Measurements from ENCODE around the gene TAS2R4. TPM values are rescaled to one million over a fixed set of nuclear protein-coding genes. Genes with fewer than 3 reads are reported as not detected.
"Not testable (repeated sequence)": the region's sequence is repeated elsewhere in the genome, so short reads cannot be mapped to it uniquely, and the experiment has no call there.

The TAS2R4 gene
- polyA plus RNA-seq, 4 donors = 0.15 to 2.3 (median 0.22) TPM; not detected in 1

DNA sequence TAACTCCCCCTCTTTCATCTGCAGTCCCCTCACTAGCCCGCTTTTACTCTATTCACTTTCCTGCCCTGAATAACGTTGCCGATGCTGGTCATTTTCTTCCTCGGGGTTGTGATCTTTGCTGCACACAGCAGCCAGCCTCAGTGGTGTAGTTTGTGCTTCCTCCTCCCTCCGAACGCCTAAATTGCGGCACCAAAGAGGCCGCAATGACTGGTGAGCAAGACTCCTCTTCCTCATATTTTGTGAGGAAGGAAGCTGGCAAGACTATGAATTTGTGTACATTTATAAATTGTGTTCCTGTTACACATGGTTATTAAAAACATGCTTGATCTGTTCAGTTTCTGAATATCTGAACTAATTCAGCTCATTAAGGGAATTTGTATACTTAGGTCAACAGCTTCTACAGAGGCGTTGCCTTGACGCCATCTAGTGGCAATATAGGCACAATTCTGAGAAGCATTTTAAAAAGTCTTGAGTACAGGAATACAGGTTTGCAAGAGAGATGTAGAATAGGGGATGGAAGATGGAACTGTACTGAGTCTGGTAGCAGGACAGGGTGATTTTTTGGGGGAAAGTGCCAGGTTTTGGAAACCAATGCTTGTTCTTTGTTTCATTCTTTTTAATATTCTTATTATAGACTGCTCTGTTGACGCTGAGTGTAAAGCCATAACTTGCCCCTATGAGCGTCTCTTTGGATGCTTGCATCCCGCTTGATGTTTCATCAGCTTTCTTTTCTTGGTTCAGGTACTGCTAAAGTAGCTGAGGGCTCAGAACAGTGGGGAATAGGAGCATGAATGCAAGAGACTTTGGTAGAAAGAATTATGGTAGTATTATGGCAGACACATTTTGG lies 9.5 kb downstream of the TAS2R4 start:
- no peak for FAIRE-seq
- no peaks in the 10 kb centered on the region for H3K27me3 ChIP-seq (ENCODE audit: control insufficient read depth in 3 of 3, insufficient read depth in 3 of 3, low read length in 3 of 3)
- no peak overlapping the region for H3K4me3 ChIP-seq (ENCODE audit: low read depth in 1 of 3, low read length in 3 of 3)
- peaks cover 3 to 15% (median 5%) of the 10 kb centered on the region in 3 donors for H3K36me3 ChIP-seq (ENCODE audit: control insufficient read depth in 3 of 3, insufficient read depth in 2 of 3, low read depth in 1 of 3, low read length in 3 of 3)
- H3K4me1 ChIP-seq (ENCODE audit: control insufficient read depth in 3 of 3, insufficient read depth in 2 of 3, low read depth in 1 of 3, low read length in 2 of 3) = no peaks in the 10 kb centered on the region
- H3K27ac ChIP-seq (ENCODE audit: low read depth in 1 of 3, low read length in 2 of 3) = no peak overlapping the region
- H3K9me3 ChIP-seq (ENCODE audit: control insufficient read depth in 2 of 2, insufficient read depth in 1 of 2, low read depth in 1 of 2, low read length in 1 of 2) = no peaks in the 10 kb centered on the region
- DNase-seq = peak; percentile 61 to 66
- WGBS, 3 donors = 72 to 80% (median 74%) methylated on average over 13 of the region's 13 CpGs

- DNase-seq (no peak), FAIRE-seq (no peak)
- Histone ChIP-seq H3K36me3 (ENCODE audit: control insufficient read depth in 3 of 3, insufficient read depth in 2 of 3, low read depth in 1 of 3, low read length in 3 of 3) (peaks cover 3 to 17% (median 5%) of the 10 kb centered on the region in 3 donors), H3K9me3 (ENCODE audit: control insufficient read depth in 2 of 2, insufficient read depth in 1 of 2, low read depth in 1 of 2, low read length in 1 of 2) (no peaks in the 10 kb centered on the region), H3K27me3 (ENCODE audit: control insufficient read depth in 3 of 3, insufficient read depth in 3 of 3, low read length in 3 of 3) (no peaks in the 10 kb centered on the region), H3K27ac (ENCODE audit: low read depth in 1 of 3, low read length in 2 of 3) (no peak overlapping the region), H3K4me3 (ENCODE audit: low read depth in 1 of 3, low read length in 3 of 3) (no peak overlapping the region), H3K4me1 (ENCODE audit: control insufficient read depth in 3 of 3, insufficient read depth in 2 of 3, low read depth in 1 of 3, low read length in 2 of 3) (no peaks in the 10 kb centered on the region)
- WGBS, 3 donors = 86 to 94% (median 93%) methylated on average over 2 of the region's 2 CpGs
Measured at GRCh38 chr7:141788296-141788695, 11.8 kb downstream of the TAS2R4 start.

- DNase-seq (no peak), FAIRE-seq (no peak)
- Histone ChIP-seq H3K27me3 (ENCODE audit: control insufficient read depth in 3 of 3, insufficient read depth in 3 of 3, low read length in 3 of 3) (no peaks in the 10 kb centered on the region), H3K4me1 (ENCODE audit: control insufficient read depth in 3 of 3, insufficient read depth in 2 of 3, low read depth in 1 of 3, low read length in 2 of 3) (no peaks in the 10 kb centered on the region), H3K9me3 (ENCODE audit: control insufficient read depth in 2 of 2, insufficient read depth in 1 of 2, low read depth in 1 of 2, low read length in 1 of 2) (no peaks in the 10 kb centered on the region), H3K4me3 (ENCODE audit: low read depth in 1 of 3, low read length in 3 of 3) (no peak within 1 kb of the TSS), H3K36me3 (ENCODE audit: control insufficient read depth in 3 of 3, insufficient read depth in 2 of 3, low read depth in 1 of 3, low read length in 3 of 3) (peaks cover 3 to 14% (median 5%) of the 10 kb centered on the region in 3 donors), H3K27ac (ENCODE audit: low read depth in 1 of 3, low read length in 2 of 3) (no peak within 1 kb of the TSS)
- WGBS, 3 donors = 82 to 97% (median 88%) methylated on average over 5 of the region's 5 CpGs
Measured at GRCh38 chr7:141789917-141790316, 13.4 kb downstream of the TAS2R4 start, which contains the start of gene TAS2R5. Gene TAS2R5 (plus strand): TSS chr7:141790217. CDS start chr7:141790362, 145 bp downstream.

DNA sequence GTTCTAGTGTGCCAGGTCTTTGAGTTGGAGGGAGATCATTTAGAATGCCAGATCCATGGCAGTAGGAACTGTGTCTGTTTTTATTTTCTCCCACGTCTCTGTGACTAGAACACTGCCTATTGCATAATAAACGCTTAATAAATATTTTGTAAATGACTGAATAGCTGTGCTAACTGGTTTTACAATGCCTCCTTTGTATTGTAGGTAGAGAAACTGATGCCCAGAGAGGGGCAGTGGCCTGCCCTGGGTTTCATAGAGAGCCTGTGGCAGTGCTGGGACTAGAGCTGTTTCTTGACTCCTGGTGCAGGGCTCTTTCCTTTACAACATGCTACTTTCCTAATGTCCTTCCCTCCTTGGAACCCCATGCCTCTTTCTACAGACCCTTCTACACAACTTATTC lies 16.1 kb downstream of the TAS2R4 start:
- 57 to 73% (median 68%) methylated on average over 2 of the region's 2 CpGs for WGBS, 3 donors
- no peak for FAIRE-seq
- H3K4me1 ChIP-seq (ENCODE audit: control insufficient read depth in 3 of 3, insufficient read depth in 2 of 3, low read depth in 1 of 3, low read length in 2 of 3) = no peaks in the 10 kb centered on the region

GRCh38 chr7:141820067-141820466 lies 43.6 kb downstream of the TAS2R4 start:
- Histone ChIP-seq H3K4me1 (ENCODE audit: control insufficient read depth in 3 of 3, insufficient read depth in 2 of 3, low read depth in 1 of 3, low read length in 2 of 3) (no peaks in the 10 kb centered on the region), H3K36me3 (ENCODE audit: control insufficient read depth in 3 of 3, insufficient read depth in 2 of 3, low read depth in 1 of 3, low read length in 3 of 3) (peaks cover 0 to 6% (median 0%) of the 10 kb centered on the region in 3 donors), H3K27me3 (ENCODE audit: control insufficient read depth in 3 of 3, insufficient read depth in 3 of 3, low read length in 3 of 3) (no peaks in the 10 kb centered on the region), H3K4me3 (ENCODE audit: low read depth in 1 of 3, low read length in 3 of 3) (no peak overlapping the region), H3K9me3 (ENCODE audit: control insufficient read depth in 2 of 2, insufficient read depth in 1 of 2, low read depth in 1 of 2, low read length in 1 of 2) (peaks cover 0 to 6% of the 10 kb centered on the region in 2 donors), H3K27ac (ENCODE audit: low read depth in 1 of 3, low read length in 2 of 3) (no peak overlapping the region)
- FAIRE-seq = no peak
- no peak for DNase-seq
- WGBS, 3 donors = 88 to 91% (median 90%) methylated on average over 1 of the region's 1 CpG

More for the DNA sequence above, 16.1 kb downstream of the TAS2R4 start:
- H3K27me3 ChIP-seq (ENCODE audit: control insufficient read depth in 3 of 3, insufficient read depth in 3 of 3, low read length in 3 of 3) = no peaks in the 10 kb centered on the region
- DNase-seq = no peak
- no peaks in the 10 kb centered on the region for H3K9me3 ChIP-seq (ENCODE audit: control insufficient read depth in 2 of 2, insufficient read depth in 1 of 2, low read depth in 1 of 2, low read length in 1 of 2)
- peaks cover 3 to 13% (median 5%) of the 10 kb centered on the region in 3 donors for H3K36me3 ChIP-seq (ENCODE audit: control insufficient read depth in 3 of 3, insufficient read depth in 2 of 3, low read depth in 1 of 3, low read length in 3 of 3)
- H3K27ac ChIP-seq (ENCODE audit: low read depth in 1 of 3, low read length in 2 of 3) = no peak overlapping the region
- H3K4me3 ChIP-seq (ENCODE audit: low read depth in 1 of 3, low read length in 3 of 3) = no peak overlapping the region

- not testable (repeated sequence) for H3K27me3 ChIP-seq (ENCODE audit: control insufficient read depth in 3 of 3, insufficient read depth in 3 of 3, low read length in 3 of 3); H3K4me3 ChIP-seq (ENCODE audit: low read depth in 1 of 3, low read length in 3 of 3); H3K9me3 ChIP-seq (ENCODE audit: control insufficient read depth in 2 of 2, insufficient read depth in 1 of 2, low read depth in 1 of 2, low read length in 1 of 2); H3K4me1 ChIP-seq (ENCODE audit: control insufficient read depth in 3 of 3, insufficient read depth in 2 of 3, low read depth in 1 of 3, low read length in 2 of 3); H3K36me3 ChIP-seq (ENCODE audit: control insufficient read depth in 3 of 3, insufficient read depth in 2 of 3, low read depth in 1 of 3, low read length in 3 of 3); H3K27ac ChIP-seq (ENCODE audit: low read depth in 1 of 3, low read length in 2 of 3); FAIRE-seq; DNase-seq
Measured at GRCh38 chr7:141822432-141822831, 46.0 kb downstream of the TAS2R4 start.

Other genes starting within 250 kb of the TAS2R4 start
- 10 to 100 TPM in 2 of 4 donors, 1 to 10 TPM in 2; 3.2 to 23.3 (median 7.3) TPM for gene AGK, start 225.3 kb upstream of the TAS2R4 start, polyA plus RNA-seq
- 10 to 100 TPM in 1 of 4 donors, 1 to 10 TPM in 3; 3.8 to 54.6 (median 7.1) TPM for gene DENND11, start 74.5 kb upstream of the TAS2R4 start, polyA plus RNA-seq
- 1 to 10 TPM in 1 of 4 donors, not detected in 3; 2.1 TPM for gene WEE2, start 68.3 kb upstream of the TAS2R4 start, polyA plus RNA-seq
- 100 to 1,000 TPM; 131 to 221 (median 151) TPM for gene SSBP1, start 38.3 kb upstream of the TAS2R4 start, polyA plus RNA-seq
- under 1 TPM in 2 of 4 donors, not detected in 2; 0.10 to 0.24 TPM for gene TAS2R3, start 12.6 kb upstream of the TAS2R4 start, polyA plus RNA-seq
- 1 to 10 TPM in 1 of 4 donors, under 1 TPM in 1, not detected in 2; 0.40 to 4.9 TPM for gene TAS2R5, start 13.5 kb downstream of the TAS2R4 start, polyA plus RNA-seq
- under 1 TPM in 1 of 4 donors, not detected in 3; 0.38 TPM for gene PRSS37, start 64.8 kb downstream of the TAS2R4 start, polyA plus RNA-seq
- gene OR9A4, start 139.7 kb downstream of the TAS2R4 start, polyA plus RNA-seq = not detected
- gene CLEC5A, start 170.3 kb downstream of the TAS2R4 start, polyA plus RNA-seq = under 1 TPM in 2 of 4 donors, not detected in 2; 0.01 to 0.09 TPM
- under 1 TPM in 1 of 4 donors, not detected in 3; 0.21 TPM for gene TAS2R38, start 197.1 kb downstream of the TAS2R4 start, polyA plus RNA-seq
- 100 to 1,000 TPM in 1 of 4 donors, 10 to 100 TPM in 2, 1 to 10 TPM in 1; 4.9 to 118 (median 51.1) TPM for gene MGAM, start 219.2 kb downstream of the TAS2R4 start, polyA plus RNA-seq